Activated naive CD4-positive, alpha-beta T cell treated with anti-CD3 and anti-CD28 coated beads, Interleukin-2, amount 50 U/mL, for 16 hours (primary cell): Measurements from ENCODE around the gene ADAMTSL2.

ENCODE experiments used
- DNase-seq: peaks from one replicate; pipeline ENCODE4 v3.0.0-alpha.2; 2020

Gene ADAMTSL2

GRCh38 chr9:133609311-133610098 lies 75.0 kb downstream of the ADAMTSL2 start, which contains the start of gene FAM163B:
Gene FAM163B (minus strand): TSS chr9:133609389. CDS start chr9:133580223, 29,166 bp downstream.
- DNase-seq: peak; percentile 50

DNA sequence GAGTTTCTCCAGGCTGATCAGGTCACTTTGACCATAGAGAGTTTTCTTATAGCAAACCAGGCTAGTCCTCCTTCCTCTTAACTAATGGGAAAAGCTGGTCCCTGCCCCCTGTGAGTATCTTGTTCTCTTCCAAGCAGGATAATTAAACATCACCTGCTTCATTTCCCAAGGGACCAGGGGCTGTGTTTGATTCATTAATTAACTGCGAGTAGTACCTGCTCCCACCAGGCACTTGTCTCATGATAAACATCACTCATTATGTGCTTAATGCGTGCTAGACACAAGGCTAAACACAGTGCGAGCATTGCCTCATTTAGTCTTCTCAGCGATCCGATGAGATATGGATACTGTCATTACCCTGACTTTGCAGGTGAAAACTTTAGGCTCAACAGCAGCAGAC lies 76.3 kb downstream of the ADAMTSL2 start:
- DNase-seq: no peak

GRCh38 chr9:133612051-133612450 lies 77.5 kb downstream of the ADAMTSL2 start:
- no peak for DNase-seq

GRCh38 chr9:133612816-133613215 lies 78.3 kb downstream of the ADAMTSL2 start:
- no peak for DNase-seq

DNA sequence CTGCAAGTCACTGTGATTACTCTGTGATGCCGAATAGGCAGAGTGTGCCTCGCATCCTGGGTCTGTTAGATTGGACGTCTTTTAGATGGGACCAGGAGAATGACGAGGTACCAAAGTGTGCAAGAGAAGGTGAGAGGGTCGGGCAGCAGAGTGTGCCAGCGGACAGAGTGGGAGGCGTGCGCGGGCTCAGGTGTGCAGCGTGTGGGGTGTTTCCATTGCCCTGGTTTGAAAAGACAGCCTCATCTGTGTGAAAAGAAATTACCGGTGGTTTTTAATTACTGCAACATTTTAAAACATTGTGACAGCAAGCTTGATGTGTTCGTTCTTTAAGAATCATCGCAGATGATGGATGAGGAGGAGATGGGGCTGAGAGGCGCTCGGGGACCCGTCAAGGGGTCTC lies 78.9 kb downstream of the ADAMTSL2 start:
- DNase-seq: no peak

- DNase-seq: no peak
These were observed 79.6 kb downstream of the ADAMTSL2 start for GRCh38 chr9:133614056-133614455.

DNA sequence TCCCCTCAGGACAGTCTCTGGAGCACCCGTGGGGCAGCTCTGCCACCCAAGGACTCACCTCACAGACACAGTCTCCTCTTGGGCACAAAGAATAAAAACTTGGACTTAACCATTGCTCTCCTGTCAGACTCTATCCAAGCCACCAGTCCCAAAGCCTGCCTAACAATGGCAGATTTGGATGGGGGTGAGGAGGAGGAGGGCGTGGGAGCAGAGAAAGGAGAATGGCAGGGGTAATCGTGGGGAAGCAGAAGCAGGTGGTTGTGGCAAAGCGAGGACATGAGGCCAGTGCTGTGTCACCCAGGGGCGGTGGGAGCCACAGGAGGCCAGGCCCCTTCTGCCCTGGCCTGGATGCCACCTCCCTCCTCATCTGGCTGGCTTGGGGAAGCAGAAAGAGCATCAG lies 80.2 kb downstream of the ADAMTSL2 start:
- DNase-seq: no peak

- DNase-seq: no peak
These were observed 80.7 kb downstream of the ADAMTSL2 start for GRCh38 chr9:133615186-133615585.

- DNase-seq: no peak
These were observed 81.2 kb downstream of the ADAMTSL2 start for GRCh38 chr9:133615606-133616188.

DNA sequence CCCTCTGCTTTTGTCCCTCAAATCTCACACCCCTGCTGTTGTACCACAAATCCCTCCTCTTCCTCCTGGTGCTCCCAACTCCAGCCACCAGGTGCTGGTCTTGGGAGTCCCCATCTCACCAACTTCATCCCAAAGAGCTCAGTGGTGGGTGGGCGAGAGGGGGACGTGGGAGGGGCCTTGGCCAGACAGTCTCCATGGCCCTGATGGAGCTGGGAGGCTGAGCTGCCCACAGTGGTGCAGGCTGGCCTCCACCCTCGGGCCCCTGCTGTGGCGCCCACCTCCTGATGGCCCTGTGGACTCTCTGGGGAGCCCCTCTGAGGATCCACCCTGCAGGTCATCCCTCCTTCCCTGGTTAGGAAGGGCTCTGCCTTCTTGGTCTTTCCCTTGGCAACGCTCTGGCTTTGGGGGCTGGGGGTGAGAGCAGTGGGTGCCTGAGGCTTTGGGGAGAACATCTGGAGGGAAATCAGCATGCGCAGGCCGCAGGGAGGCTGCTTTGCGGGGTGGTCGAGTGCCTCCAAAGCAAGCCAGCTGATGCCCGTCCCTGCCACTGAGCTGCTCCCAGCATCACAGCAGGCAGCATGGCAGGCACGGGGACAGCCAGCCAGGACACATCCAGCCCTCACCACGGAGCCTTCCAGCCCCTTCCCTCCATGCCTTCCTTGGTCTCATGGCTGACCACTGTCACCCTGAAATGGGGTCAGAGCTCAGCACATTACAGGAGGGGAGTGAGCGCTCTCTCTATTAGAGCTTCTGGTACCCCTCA lies 82.3 kb downstream of the ADAMTSL2 start:
- no peak for DNase-seq

DNA sequence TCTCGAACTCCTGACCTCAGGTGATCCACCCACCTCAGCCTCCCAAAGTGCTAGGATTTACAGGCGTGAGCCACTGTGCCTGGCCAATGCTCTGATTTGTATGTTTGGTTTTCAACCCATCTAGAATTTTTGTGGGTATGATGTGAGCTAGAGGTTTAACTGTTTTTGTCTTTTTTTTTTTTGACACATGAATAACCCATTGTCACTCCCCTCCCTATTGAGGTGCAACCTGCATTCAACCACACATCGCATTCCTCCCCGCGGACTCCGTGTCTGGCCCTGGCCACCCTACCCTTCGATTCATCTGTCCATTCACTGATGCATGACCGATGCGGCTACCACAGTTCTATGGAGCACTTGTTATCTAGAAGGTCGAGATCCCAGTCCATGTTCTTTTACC lies 84.2 kb downstream of the ADAMTSL2 start:
- DNase-seq: no peak

DNA sequence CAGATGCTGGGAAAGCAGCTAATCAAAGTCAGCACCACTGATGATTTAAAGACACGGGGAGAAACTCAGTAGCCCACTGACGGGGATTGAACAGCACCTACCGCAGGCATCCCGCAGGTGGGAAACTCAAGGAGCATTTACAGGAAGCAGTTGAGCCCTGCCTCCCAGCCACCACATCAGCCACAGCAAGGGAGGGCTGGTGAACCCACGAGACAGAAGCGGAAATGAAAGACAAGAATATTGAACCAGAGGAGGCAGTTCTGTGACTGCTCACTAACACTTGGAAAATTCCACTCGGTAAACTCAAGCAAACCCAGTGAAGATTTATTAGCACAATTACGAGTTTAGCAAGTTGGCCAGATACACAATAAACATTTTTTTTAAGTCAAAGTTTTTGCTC lies 85.3 kb downstream of the ADAMTSL2 start:
- peak; percentile 25 for DNase-seq

DNA sequence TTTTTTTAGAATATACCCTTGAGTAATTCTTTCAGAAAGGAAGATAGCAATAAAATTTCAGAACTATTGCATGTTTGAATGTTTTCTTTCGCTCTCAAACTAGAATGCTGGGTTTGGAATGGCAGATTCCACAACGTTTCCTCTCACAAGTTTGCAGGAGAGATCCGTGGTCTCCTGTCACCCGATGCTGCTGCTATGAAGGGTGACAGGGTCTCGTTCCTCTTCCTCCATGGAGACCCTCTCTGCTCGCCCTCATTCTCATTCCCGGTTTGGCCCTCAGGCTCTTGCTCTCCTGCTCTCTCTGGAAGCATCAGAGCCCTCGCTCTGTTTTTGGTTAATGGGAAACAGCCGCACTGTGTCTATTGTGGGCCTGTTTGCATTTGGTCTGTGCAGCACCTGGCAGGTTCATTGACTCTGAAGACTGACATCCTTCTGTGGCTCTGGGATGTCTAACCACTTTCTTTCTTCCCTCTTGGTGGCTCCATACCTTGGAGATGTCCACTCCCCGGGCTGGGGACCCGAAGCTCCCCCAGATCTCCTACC lies 87.3 kb downstream of the ADAMTSL2 start:
- DNase-seq: no peak

DNA sequence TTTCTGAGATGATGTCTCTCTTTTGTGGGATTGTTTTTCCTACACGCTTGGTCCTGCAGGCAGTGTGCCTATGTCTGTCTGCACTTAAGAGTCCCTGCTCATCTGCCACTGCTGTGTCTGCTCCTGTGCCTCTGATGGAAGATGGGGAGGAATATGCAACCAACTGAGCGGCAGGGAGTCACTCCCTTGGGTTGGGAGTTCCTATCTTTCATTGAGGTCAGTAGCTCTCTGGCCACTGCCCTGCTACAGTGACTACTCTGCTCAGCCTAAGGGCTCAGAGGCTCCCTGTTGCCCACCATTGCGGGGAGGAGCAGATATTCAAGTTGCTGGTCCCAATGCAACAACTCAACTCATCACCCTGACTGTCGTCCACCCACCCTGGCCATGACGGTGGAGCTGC lies 88.1 kb downstream of the ADAMTSL2 start:
- no peak for DNase-seq
